H9 (cell line): ENCODE measurements around the gene C2orf42. TPM values are rescaled to one million over a fixed set of nuclear protein-coding genes. Genes with fewer than 3 reads are reported as not detected.

Source experiments
- DNase-seq: peaks from one replicate; pipeline ENCODE4 v3.0.0-alpha.2; 2017
- H2AFZ ChIP-seq: one replicate; pipeline ENCODE4 v1.6.1; 2013; ENCODE audit warnings: mild to moderate bottlenecking, low read length, control low read depth, moderate library complexity
- H2AK5ac ChIP-seq: 2 replicates; pipeline ENCODE4 v1.6.1; 2013; ENCODE audit warnings: low read length, control low read depth, mixed read lengths; ENCODE audit not compliant: insufficient read length
- H2BK120ac ChIP-seq: one replicate; pipeline ENCODE4 v1.6.1; 2013; ENCODE audit warnings: low read depth, mild to moderate bottlenecking, low read length, control low read depth, inconsistent platforms; ENCODE audit not compliant: poor library complexity, severe bottlenecking
- H2BK12ac ChIP-seq: 2 replicates; pipeline ENCODE4 v1.6.1; 2013; ENCODE audit warnings: low read length, control low read depth, mixed read lengths, low read depth; ENCODE audit not compliant: insufficient read length
- H2BK15ac ChIP-seq: 2 replicates; pipeline ENCODE4 v1.6.1; 2013; ENCODE audit warnings: low read depth, low read length, control low read depth
- H2BK20ac ChIP-seq: one replicate; pipeline ENCODE4 v1.6.1; 2013; ENCODE audit warnings: low read depth, mild to moderate bottlenecking, low read length, control low read depth, inconsistent platforms; ENCODE audit not compliant: poor library complexity, severe bottlenecking
- H2BK5ac ChIP-seq: 2 replicates; pipeline ENCODE4 v1.6.1; 2013; ENCODE audit warnings: low read length, control low read depth, mixed read lengths; ENCODE audit not compliant: insufficient read length
- H3K14ac ChIP-seq: 2 replicates; pipeline ENCODE4 v1.6.1; 2013; ENCODE audit warnings: low read length, control low read depth; ENCODE audit not compliant: insufficient read depth
- H3K18ac ChIP-seq: 2 replicates; pipeline ENCODE4 v1.6.1; 2013; ENCODE audit warnings: low read depth, mild to moderate bottlenecking, mixed read lengths, low read length, control low read depth; ENCODE audit not compliant: insufficient read length
- H3K23ac ChIP-seq: 2 replicates; pipeline ENCODE4 v1.6.1; 2013; ENCODE audit warnings: low read length, control low read depth, mixed read lengths, low read depth; ENCODE audit not compliant: insufficient read length
- H3K23me2 ChIP-seq: 2 replicates; pipeline ENCODE4 v1.6.1; 2013; ENCODE audit warnings: low read depth, mild to moderate bottlenecking, mixed read lengths, low read length, control low read depth; ENCODE audit not compliant: insufficient read length, poor library complexity, severe bottlenecking
- H3K27ac ChIP-seq: 2 replicates; pipeline ENCODE4 v1.5.1; 2013; ENCODE audit warnings: low read length, control low read depth, mixed read lengths, low read depth; ENCODE audit not compliant: insufficient read length
- H3K27me3 ChIP-seq: 2 replicates; pipeline ENCODE4 v1.6.1; 2013; ENCODE audit warnings: low read length, control low read depth, inconsistent platforms; ENCODE audit not compliant: insufficient read depth
- H3K4ac ChIP-seq: 2 replicates; pipeline ENCODE4 v1.6.1; 2013; ENCODE audit warnings: low read depth, mild to moderate bottlenecking, control low read depth, inconsistent platforms, low read length, moderate library complexity
- H3K4me1 ChIP-seq: 2 replicates; pipeline ENCODE4 v1.6.1; 2013; ENCODE audit warnings: low read length, control low read depth, inconsistent platforms; ENCODE audit not compliant: insufficient read depth
- H3K4me2 ChIP-seq: 2 replicates; pipeline ENCODE4 v1.6.1; 2013; ENCODE audit warnings: low read length, control low read depth, mixed read lengths; ENCODE audit not compliant: insufficient read length, insufficient read depth
- H3K56ac ChIP-seq: 2 replicates; pipeline ENCODE4 v1.6.1; 2013; ENCODE audit warnings: low read depth, mild to moderate bottlenecking, mixed read lengths, low read length, control low read depth; ENCODE audit not compliant: insufficient read length
- H3K79me1 ChIP-seq: 2 replicates; pipeline ENCODE4 v1.6.1; 2013; ENCODE audit warnings: low read depth, mild to moderate bottlenecking, moderate library complexity, low read length, control low read depth, inconsistent platforms; ENCODE audit not compliant: insufficient read depth, poor library complexity, severe bottlenecking
- H3K79me2 ChIP-seq: 2 replicates; pipeline ENCODE4 v1.6.1; 2013; ENCODE audit warnings: low read length, control low read depth, inconsistent platforms; ENCODE audit not compliant: insufficient read depth
- H3K9ac ChIP-seq: 2 replicates; pipeline ENCODE4 v1.6.1; 2013; ENCODE audit warnings: low read length, control low read depth, mixed read lengths; ENCODE audit not compliant: insufficient read length; ENCODE audit errors: extremely low read depth
- H3K9me3 ChIP-seq: one replicate; pipeline ENCODE4 v1.6.1; 2013; ENCODE audit warnings: low read depth, low read length, inconsistent platforms; ENCODE audit not compliant: control insufficient read depth
- H3T11ph ChIP-seq: one replicate; pipeline ENCODE4 v1.6.1; 2013; ENCODE audit warnings: mild to moderate bottlenecking, low read length, control low read depth, inconsistent platforms
- H4K20me1 ChIP-seq: one replicate; pipeline ENCODE4 v1.6.1; 2013; ENCODE audit not compliant: control insufficient read depth, insufficient read length, insufficient read depth
- H4K5ac ChIP-seq: 2 replicates; pipeline ENCODE4 v1.6.1; 2013; ENCODE audit warnings: low read depth, mild to moderate bottlenecking, mixed read lengths, low read length, control low read depth; ENCODE audit not compliant: insufficient read length
- H4K8ac ChIP-seq: replicated peaks from 2 replicates; pipeline ENCODE4 v1.6.1; 2013; ENCODE audit warnings: low read length, control low read depth, mixed read lengths, low read depth; ENCODE audit not compliant: insufficient read length
- H4K91ac ChIP-seq: 2 replicates; pipeline ENCODE4 v1.6.1; 2013; ENCODE audit warnings: low read depth, mild to moderate bottlenecking, moderate library complexity, mixed read lengths, low read length, control low read depth; ENCODE audit not compliant: insufficient read length
- H3K27ac Mint-ChIP-seq, 3 experiments: 2 replicates in 2 of 3; 3 replicates in 1 of 3; pipeline ENCODE4 v1.8.0; 2020 to 2021; ENCODE audit warnings: mixed read lengths in 3 of 3, mild to moderate bottlenecking in 1 of 3, moderate library complexity in 1 of 3
- H3K27me3 Mint-ChIP-seq: 2 replicates; pipeline ENCODE4 v1.8.0; 2021; ENCODE audit warnings: low read depth, mild to moderate bottlenecking, moderate library complexity, mixed read lengths
- H3K36me3 Mint-ChIP-seq, 3 experiments: 2 replicates in 2 of 3; 3 replicates in 1 of 3; pipeline ENCODE4 v1.8.0; 2020 to 2021; ENCODE audit warnings: low read depth in 3 of 3, mixed read lengths in 3 of 3; ENCODE audit not compliant: insufficient read depth in 1 of 3
- H3K4me1 Mint-ChIP-seq, 2 experiments: 2 replicates each; pipeline ENCODE4 v1.8.0; 2020; ENCODE audit warnings: mixed read lengths in 2 of 2
- H3K4me3 Mint-ChIP-seq, 2 experiments: 2 replicates in 1 of 2; 3 replicates in 1 of 2; pipeline ENCODE4 v1.8.0; 2020 to 2021; ENCODE audit warnings: mild to moderate bottlenecking in 2 of 2, mixed read lengths in 2 of 2, moderate library complexity in 1 of 2
- H3K9me3 Mint-ChIP-seq, 2 experiments: 2 replicates in 1 of 2; 3 replicates in 1 of 2; pipeline ENCODE4 v1.8.0; 2020; ENCODE audit warnings: mild to moderate bottlenecking in 2 of 2, mixed read lengths in 2 of 2, moderate library complexity in 1 of 2
- CTCF ChIP-seq: fragments of 200-600 bp; sonication (generic); conservative IDR thresholded peaks from 3 replicates; pipeline ENCODE4 v1.8.0; 2021; ENCODE audit warnings: antibody characterized with exemption, mild to moderate bottlenecking
- WGBS: extraction: QIAGEN DNeasy Blood & Tissue Kit; methylation state at CpG from one replicate; pipeline ENCODE4 v1.1.7; 2013; ENCODE audit warnings: missing lambda C conversion rate, low lambda C conversion rate, mixed read lengths; ENCODE audit not compliant: insufficient read length; ENCODE audit errors: extremely low coverage; 5-methylcytosine and 5-hydroxymethylcytosine counted together
- total RNA-seq: library from RNA; stranded (reverse); gene quantifications from 2 replicates; pipeline ENCODE4 v1.2.1, GENCODE V29; 2021

C2orf42 gene
- total RNA-seq, 1 experiment from 2014 or later, result 19.0 TPM

- peak overlapping the region; percentile 42 for H3K4me2 ChIP-seq
- no peak overlapping the region for H2BK20ac ChIP-seq
- no peak overlapping the region for H3K23ac ChIP-seq
- peak overlapping the region; percentile 92 for H3K18ac ChIP-seq
- peak overlapping the region; percentile 78 for H4K5ac ChIP-seq
- peak overlapping the region; percentile 93; the same call in 1 of the 2 replicates for H3K14ac ChIP-seq
- no peaks in the 10 kb centered on the region; a peak in 2 of 5 replicates for H3K9me3 Mint-ChIP-seq
- no peaks in the 10 kb centered on the region for H4K20me1 ChIP-seq
- H3K4ac ChIP-seq, result no peak overlapping the region; the same call in 1 of the 2 replicates
- no peaks in the 10 kb centered on the region for H3K27me3 Mint-ChIP-seq
- H3K56ac ChIP-seq, result no peak overlapping the region
- peaks cover 47 to 56% of the 10 kb centered on the region in 2 experiments for H3K4me1 Mint-ChIP-seq
- H4K8ac ChIP-seq, result no peak overlapping the region
- H2AFZ ChIP-seq, result peak overlapping the region; percentile 74
- H3K36me3 Mint-ChIP-seq, result no peaks in the 10 kb centered on the region; a peak in 2 of 7 replicates
- H3K9ac ChIP-seq, result peak overlapping the region; percentile 50
- H2AK5ac ChIP-seq, result peak overlapping the region; percentile 91
- peaks cover 13% of the 10 kb centered on the region for H3K4me1 ChIP-seq
- H2BK120ac ChIP-seq, result no peak overlapping the region
- no CpG with 5 or more reads among the region's 4 CpGs for WGBS
- no peaks in the 10 kb centered on the region for H3K79me1 ChIP-seq
- H3K27ac Mint-ChIP-seq, result peak overlapping the region; percentile 91 to 96 (median 92)
- no peaks in the 10 kb centered on the region for H3K23me2 ChIP-seq
- H3K79me2 ChIP-seq, result no peaks in the 10 kb centered on the region
- H2BK5ac ChIP-seq, result peak overlapping the region; percentile 31
- TF ChIP-seq CTCF, result no peak
- peak; percentile 65 for DNase-seq
- no peak overlapping the region for H3K27ac ChIP-seq
- peak overlapping the region in 1 of 2 experiments; percentile 33; a peak in 3 of 5 replicates for H3K4me3 Mint-ChIP-seq
- H3T11ph ChIP-seq, result peak overlapping the region; percentile 92
- H2BK15ac ChIP-seq, result peak overlapping the region; percentile 43; the same call in 1 of the 2 replicates
- H3K9me3 ChIP-seq, result no peaks in the 10 kb centered on the region
- H2BK12ac ChIP-seq, result peak overlapping the region; percentile 95
- H3K27me3 ChIP-seq, result no peaks in the 10 kb centered on the region
- peak overlapping the region; percentile 86 for H4K91ac ChIP-seq
Measured at GRCh38 chr2:70118798-70119454, 71.9 kb downstream of the C2orf42 start.
